Suprapubic skin (tissue), 4 donors: ENCODE results near the gene PDGFRB. TPM values are rescaled to one million over a fixed set of nuclear protein-coding genes. Genes with fewer than 3 reads are reported as not detected.
A peak's percentile ranks its signal among the peaks of the same experiment; 100 is the strongest.

Source experiments
- DNase-seq, 2 donors: peaks; one replicate each; pipeline ENCODE4 v3.0.0-alpha.2; 2019; ENCODE audit warnings: low spot score in 2 of 2
- H3K27ac ChIP-seq: fragments of 200-600 bp; sonication (generic); one replicate; pipeline ENCODE4 v1.5.1; 2019
- H3K27me3 ChIP-seq: fragments of 200-600 bp; sonication (generic); one replicate; pipeline ENCODE4 v1.5.1; 2019
- H3K36me3 ChIP-seq: fragments of 200-600 bp; sonication (generic); one replicate; pipeline ENCODE4 v1.5.1; 2019
- H3K4me1 ChIP-seq: fragments of 200-600 bp; sonication (generic); one replicate; pipeline ENCODE4 v1.5.1; 2019
- H3K4me3 ChIP-seq: fragments of 200-600 bp; sonication (generic); one replicate; pipeline ENCODE4 v1.5.1; 2019; ENCODE audit warnings: mild to moderate bottlenecking
- H3K9me3 ChIP-seq: fragments of 200-600 bp; sonication (generic); one replicate; pipeline ENCODE4 v1.5.1; 2019
- EP300 ChIP-seq: sonication (generic); formaldehyde crosslinking; IDR thresholded peaks from one replicate; pipeline ENCODE4 v1.6.1; 2017; ENCODE audit warnings: antibody characterized with exemption
- POLR2A ChIP-seq, 2 donors: fragments of 450-650 bp; IDR thresholded peaks; one replicate each; pipeline ENCODE4 v1.6.1; 2017; ENCODE audit warnings: antibody characterized with exemption in 2 of 2, mild to moderate bottlenecking in 2 of 2, moderate library complexity in 2 of 2
- POLR2AphosphoS5 ChIP-seq, 3 donors: sonication (generic); formaldehyde crosslinking; IDR thresholded peaks; one replicate each; pipeline ENCODE4 v1.6.1; 2017; ENCODE audit warnings: antibody characterized with exemption in 3 of 3
- WGBS: methylation state at CpG from one replicate; pipeline ENCODE4 v1.1.5; 2018; 5-methylcytosine and 5-hydroxymethylcytosine counted together
- total RNA-seq, 4 donors: library from RNA; depleted of rRNA; stranded (reverse); fragments of >200 nt; gene quantifications; one replicate each; pipeline ENCODE4 v1.1.0, GENCODE V29; 2016
- TF ChIP-seq, protein P1 (sequence below), 2 donors: fragments of 200-600 bp in 1 of 2; fragments of 450-650 bp in 1 of 2; sonication (generic) in 1 of 2; IDR thresholded peaks; one replicate each; pipeline ENCODE4 v1.5.1; 2016 to 2019; ENCODE audit warnings: antibody characterized with exemption in 2 of 2, mild to moderate bottlenecking in 1 of 2, moderate library complexity in 1 of 2

The PDGFRB gene
- total RNA-seq, 4 donors from 2014 or later: 23.8 to 51.4 (median 43.9) TPM

DNA sequence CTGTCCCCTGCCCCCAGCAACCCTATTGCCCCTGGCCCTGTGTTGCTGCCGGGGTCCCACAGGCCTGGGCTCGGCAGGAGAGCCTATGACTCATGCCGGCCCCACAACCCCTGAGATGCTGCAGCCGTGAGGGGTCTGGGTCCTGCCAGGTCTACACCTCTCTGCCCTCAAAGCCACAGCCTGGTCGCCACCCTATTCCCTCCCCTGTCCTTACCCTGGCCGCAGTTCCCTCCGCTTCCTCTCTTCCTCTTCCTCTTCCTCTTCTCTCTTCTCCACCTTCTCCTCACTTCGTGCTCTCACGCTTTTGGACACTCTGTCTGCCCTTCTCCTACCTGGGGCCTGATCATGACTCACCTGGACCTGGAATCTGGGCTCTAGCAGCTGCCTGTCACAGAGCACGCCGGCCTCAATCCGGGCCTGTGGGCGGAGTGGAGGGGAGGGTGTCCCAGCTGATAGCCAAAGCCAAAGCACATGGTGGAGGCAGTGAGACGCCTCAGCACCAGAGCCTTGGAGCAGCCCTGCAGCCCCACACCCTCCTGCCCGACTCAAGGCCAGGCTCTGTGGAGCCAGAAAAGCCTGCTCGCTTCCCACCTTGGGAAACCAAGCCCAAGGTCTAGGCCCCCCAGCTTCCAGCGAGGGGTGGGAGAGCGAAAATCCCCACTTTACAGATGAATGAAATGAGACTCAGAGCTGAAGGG lies 42.4 kb downstream of the PDGFRB start:
- TF ChIP-seq POLR2A (IDR thresholded peaks at IDR 0.05) (no peak), POLR2AphosphoS5 (IDR thresholded peaks at IDR 0.05) (no peak), EP300 (no peak)
- TF ChIP-seq, protein P1, sequence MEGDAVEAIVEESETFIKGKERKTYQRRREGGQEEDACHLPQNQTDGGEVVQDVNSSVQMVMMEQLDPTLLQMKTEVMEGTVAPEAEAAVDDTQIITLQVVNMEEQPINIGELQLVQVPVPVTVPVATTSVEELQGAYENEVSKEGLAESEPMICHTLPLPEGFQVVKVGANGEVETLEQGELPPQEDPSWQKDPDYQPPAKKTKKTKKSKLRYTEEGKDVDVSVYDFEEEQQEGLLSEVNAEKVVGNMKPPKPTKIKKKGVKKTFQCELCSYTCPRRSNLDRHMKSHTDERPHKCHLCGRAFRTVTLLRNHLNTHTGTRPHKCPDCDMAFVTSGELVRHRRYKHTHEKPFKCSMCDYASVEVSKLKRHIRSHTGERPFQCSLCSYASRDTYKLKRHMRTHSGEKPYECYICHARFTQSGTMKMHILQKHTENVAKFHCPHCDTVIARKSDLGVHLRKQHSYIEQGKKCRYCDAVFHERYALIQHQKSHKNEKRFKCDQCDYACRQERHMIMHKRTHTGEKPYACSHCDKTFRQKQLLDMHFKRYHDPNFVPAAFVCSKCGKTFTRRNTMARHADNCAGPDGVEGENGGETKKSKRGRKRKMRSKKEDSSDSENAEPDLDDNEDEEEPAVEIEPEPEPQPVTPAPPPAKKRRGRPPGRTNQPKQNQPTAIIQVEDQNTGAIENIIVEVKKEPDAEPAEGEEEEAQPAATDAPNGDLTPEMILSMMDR (IDR thresholded peaks at IDR 0.05): no peak
- peaks cover 8% of the 10 kb centered on the region for H3K36me3 ChIP-seq
- no peaks in the 10 kb centered on the region for H3K27me3 ChIP-seq
- DNase-seq: peak in 1 of 2 donors; percentile 73
- H3K9me3 ChIP-seq: no peaks in the 10 kb centered on the region
- H3K27ac ChIP-seq: peak overlapping the region; percentile 26
- 57% methylated on average over 18 of the region's 18 CpGs for WGBS
- no peak overlapping the region for H3K4me3 ChIP-seq
- H3K4me1 ChIP-seq: peaks cover 17% of the 10 kb centered on the region

DNA sequence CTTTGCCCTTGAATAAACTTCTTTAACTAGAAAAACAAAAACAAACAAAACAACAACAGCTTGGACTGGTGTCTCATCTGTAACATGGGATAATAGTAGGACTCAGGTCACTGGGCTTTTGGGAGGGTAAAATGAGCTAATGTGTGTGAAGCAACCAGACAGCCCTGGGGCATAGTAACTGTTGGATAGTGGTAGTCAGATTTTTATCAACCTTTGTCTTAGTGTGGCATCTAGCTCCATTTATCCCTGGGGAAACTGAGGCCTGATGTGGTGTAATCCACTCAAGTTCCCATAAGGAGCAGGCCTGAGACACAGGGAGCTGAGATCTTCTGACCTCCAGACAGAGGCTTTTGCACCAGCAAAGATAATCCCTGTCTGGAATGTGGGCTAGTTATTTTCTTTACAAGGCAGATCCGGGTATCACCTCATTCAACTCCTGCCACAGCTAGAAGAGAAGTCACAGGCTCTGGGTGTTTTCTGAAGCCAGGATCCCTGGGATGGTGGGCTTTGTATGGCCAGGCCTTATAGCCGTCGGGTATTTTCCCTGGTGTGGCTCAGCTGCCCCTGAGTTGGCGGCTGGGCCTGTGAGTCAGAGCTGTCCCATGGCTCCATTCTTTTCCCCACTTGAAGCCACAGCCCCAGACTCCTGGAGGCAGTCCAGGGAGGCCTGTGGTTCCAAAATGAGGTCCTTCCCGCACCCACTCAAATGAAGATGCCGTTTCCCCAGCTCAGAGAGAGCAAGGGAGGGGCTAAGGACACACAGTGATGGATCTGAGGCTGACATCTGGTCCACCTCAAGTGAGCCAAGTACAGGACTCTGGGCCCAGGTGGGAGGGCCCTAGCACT lies 43.2 kb downstream of the PDGFRB start:
- TF ChIP-seq POLR2A (IDR thresholded peaks at IDR 0.05) (no peak), EP300 (no peak), POLR2AphosphoS5 (IDR thresholded peaks at IDR 0.05) (no peak)
- TF ChIP-seq, protein P1 (IDR thresholded peaks at IDR 0.05): no peak
- Histone ChIP-seq H3K27ac (peak overlapping the region; percentile 58), H3K36me3 (peaks cover under 1% of the 10 kb centered on the region), H3K9me3 (no peaks in the 10 kb centered on the region), H3K4me3 (no peak overlapping the region), H3K4me1 (peaks cover 17% of the 10 kb centered on the region), H3K27me3 (no peaks in the 10 kb centered on the region)
- DNase-seq: peak in 1 of 2 donors; percentile 82
- 37% methylated on average over 3 of the region's 6 CpGs for WGBS

DNA sequence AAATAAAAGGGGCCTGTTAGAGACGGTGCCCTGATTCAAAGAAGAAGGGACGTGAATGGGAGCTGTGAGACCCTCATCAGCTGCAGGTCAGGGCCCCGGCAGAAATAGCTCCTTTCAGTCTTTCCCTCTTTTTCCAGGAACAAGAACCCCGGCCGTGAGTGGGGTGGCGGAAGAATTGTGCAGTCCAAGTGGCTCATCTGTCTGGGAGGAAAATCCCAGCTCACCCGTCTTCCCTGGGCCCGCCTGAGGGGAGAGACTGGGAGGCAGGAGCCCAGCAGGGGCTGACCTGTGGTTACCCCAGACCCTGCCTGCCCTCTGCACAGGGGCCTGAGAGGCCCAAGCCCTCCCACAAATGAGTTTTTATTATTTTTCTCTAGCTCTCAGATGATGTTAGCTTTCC lies 44.5 kb downstream of the PDGFRB start:
- H3K9me3 ChIP-seq: no peaks in the 10 kb centered on the region
- 69% methylated on average over 8 of the region's 8 CpGs for WGBS
- no peak overlapping the region for H3K27ac ChIP-seq
- TF ChIP-seq POLR2A (IDR thresholded peaks at IDR 0.05) (no peak), POLR2AphosphoS5 (IDR thresholded peaks at IDR 0.05) (no peak), EP300 (no peak)
- TF ChIP-seq, protein P1 (IDR thresholded peaks at IDR 0.05): no peak
- H3K27me3 ChIP-seq: no peaks in the 10 kb centered on the region
- H3K4me3 ChIP-seq: no peak overlapping the region
- peaks cover 21% of the 10 kb centered on the region for H3K4me1 ChIP-seq
- no peak for DNase-seq
- no peaks in the 10 kb centered on the region for H3K36me3 ChIP-seq

DNA sequence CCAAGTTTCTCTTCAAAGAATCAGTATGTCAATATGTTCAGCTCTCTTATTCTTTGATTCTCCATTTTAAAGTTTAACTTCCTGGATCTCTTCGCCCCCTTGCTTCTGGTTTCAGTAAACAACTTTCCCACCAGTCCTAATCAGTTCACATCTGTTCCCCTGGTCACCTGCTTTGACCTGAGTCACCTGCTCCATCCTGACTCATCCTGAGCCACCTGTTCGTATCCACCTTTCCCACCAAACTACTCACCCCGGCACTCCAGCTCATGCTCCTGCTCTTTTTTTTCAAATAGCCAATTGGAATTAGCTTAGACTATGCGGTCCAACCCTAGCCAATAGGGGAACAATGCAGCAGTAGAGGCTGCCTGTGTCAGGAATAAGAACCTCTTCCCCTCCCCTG lies 45.7 kb downstream of the PDGFRB start:
- H3K27ac ChIP-seq: no peak overlapping the region
- H3K4me3 ChIP-seq: no peak overlapping the region
- DNase-seq: no peak
- no peaks in the 10 kb centered on the region for H3K9me3 ChIP-seq
- TF ChIP-seq, protein P1 (IDR thresholded peaks at IDR 0.05): no peak
- no peak for TF ChIP-seq POLR2AphosphoS5 (IDR thresholded peaks at IDR 0.05)
- no peak for TF ChIP-seq POLR2A (IDR thresholded peaks at IDR 0.05)
- TF ChIP-seq EP300: no peak
- no peaks in the 10 kb centered on the region for H3K27me3 ChIP-seq
- H3K4me1 ChIP-seq: peaks cover 21% of the 10 kb centered on the region
- 63% methylated on average over 4 of the region's 4 CpGs for WGBS
- H3K36me3 ChIP-seq: no peaks in the 10 kb centered on the region
